ENCODE results near the gene ARHGAP12.

GRCh38 chr10:31769564-31769963, 159.1 kb downstream of the ARHGAP12 start:
- TF ChIP-seq SP1 (CRISPR knock-in tag; conservative IDR thresholded peaks at IDR 0.05) (no peak), SMAD3 (CRISPR knock-in tag; IDR thresholded peaks at IDR 0.05; ENCODE audit: borderline replicate concordance) (no peak), FOXP4 (CRISPR knock-in tag; IDR thresholded peaks at IDR 0.05) (no peak), EMX1 (CRISPR knock-in tag; IDR thresholded peaks at IDR 0.05) (no peak), CTCF (IDR thresholded peaks at IDR 0.05) (no peak), ATF1 (CRISPR knock-in tag; IDR thresholded peaks at IDR 0.05) (no peak), CREM (CRISPR knock-in tag; IDR thresholded peaks at IDR 0.05) (no peak), NFE2L1 (CRISPR knock-in tag; IDR thresholded peaks at IDR 0.05) (no peak), SMAD4 (CRISPR knock-in tag; IDR thresholded peaks at IDR 0.05) (no peak)
